Brain microvascular endothelial cell (primary cell): ENCODE measurements around the gene CDCA3.

Experiments used
- DNase-seq: peaks from one replicate; pipeline ENCODE4 v3.0.0-alpha.2; 2020
- H3K27ac ChIP-seq: fragments of 250-450 bp; sonication (Bioruptor Pico); 2 replicates; pipeline ENCODE4 v1.5.1; 2020; ENCODE audit warnings: mild to moderate bottlenecking, moderate library complexity
- H3K27me3 ChIP-seq: fragments of 250-450 bp; sonication (Bioruptor Pico); replicated peaks from 2 replicates; pipeline ENCODE4 v1.5.1; 2020; ENCODE audit warnings: mild to moderate bottlenecking
- H3K36me3 ChIP-seq: fragments of 250-450 bp; sonication (Bioruptor Pico); replicated peaks from 2 replicates; pipeline ENCODE4 v1.5.1; 2020; ENCODE audit warnings: mild to moderate bottlenecking
- H3K4me3 ChIP-seq: 2 replicates; pipeline ENCODE4 v1.5.1; 2011; ENCODE audit warnings: low read depth, mild to moderate bottlenecking, control low read depth, low read length, moderate library complexity
- in situ Hi-C: cut with HindIII; loops from 2 replicates; pipeline ENCODE4 v1.10.0; 2017; ENCODE audit warnings: low sequenced_read_pairs, low pct_ligation_motif_present
- TF ChIP-seq, protein P1 (sequence below): IDR thresholded peaks from 2 replicates; pipeline ENCODE4 v1.5.1; 2011; ENCODE audit warnings: low read depth, mild to moderate bottlenecking, moderate library complexity, low read length, control low read depth, inconsistent platforms; ENCODE audit errors: missing control alignments

CDCA3 gene

DNA sequence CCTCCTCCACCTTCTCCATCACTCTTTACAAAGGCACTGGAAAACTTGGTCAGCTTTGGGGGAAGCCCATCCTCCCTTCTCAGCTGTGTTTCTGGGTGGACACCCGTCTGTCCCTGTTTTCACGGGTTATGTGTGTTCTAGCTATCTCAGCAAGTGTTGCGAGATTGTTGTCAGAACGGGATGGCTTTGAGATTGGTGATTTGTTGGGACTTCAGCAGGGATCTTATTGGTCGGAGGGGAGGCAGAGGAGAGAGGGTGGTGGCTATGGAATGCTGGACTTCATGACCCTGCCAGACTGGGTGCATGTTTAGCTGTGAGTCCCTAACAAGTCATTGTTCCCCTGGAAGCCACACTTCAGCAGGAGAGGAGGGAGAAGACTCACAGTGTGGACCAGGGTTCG is 3.0 kb upstream of the CDCA3 start:
- Histone ChIP-seq H3K36me3 (peaks cover 25% of the 10 kb centered on the region), H3K27me3 (no peaks in the 10 kb centered on the region), H3K4me3 (no peak overlapping the region), H3K27ac (no peak overlapping the region)
- TF ChIP-seq, protein P1, sequence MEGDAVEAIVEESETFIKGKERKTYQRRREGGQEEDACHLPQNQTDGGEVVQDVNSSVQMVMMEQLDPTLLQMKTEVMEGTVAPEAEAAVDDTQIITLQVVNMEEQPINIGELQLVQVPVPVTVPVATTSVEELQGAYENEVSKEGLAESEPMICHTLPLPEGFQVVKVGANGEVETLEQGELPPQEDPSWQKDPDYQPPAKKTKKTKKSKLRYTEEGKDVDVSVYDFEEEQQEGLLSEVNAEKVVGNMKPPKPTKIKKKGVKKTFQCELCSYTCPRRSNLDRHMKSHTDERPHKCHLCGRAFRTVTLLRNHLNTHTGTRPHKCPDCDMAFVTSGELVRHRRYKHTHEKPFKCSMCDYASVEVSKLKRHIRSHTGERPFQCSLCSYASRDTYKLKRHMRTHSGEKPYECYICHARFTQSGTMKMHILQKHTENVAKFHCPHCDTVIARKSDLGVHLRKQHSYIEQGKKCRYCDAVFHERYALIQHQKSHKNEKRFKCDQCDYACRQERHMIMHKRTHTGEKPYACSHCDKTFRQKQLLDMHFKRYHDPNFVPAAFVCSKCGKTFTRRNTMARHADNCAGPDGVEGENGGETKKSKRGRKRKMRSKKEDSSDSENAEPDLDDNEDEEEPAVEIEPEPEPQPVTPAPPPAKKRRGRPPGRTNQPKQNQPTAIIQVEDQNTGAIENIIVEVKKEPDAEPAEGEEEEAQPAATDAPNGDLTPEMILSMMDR: no peak
- DNase-seq: no peak
- in situ Hi-C loops: no loop called here

DNA sequence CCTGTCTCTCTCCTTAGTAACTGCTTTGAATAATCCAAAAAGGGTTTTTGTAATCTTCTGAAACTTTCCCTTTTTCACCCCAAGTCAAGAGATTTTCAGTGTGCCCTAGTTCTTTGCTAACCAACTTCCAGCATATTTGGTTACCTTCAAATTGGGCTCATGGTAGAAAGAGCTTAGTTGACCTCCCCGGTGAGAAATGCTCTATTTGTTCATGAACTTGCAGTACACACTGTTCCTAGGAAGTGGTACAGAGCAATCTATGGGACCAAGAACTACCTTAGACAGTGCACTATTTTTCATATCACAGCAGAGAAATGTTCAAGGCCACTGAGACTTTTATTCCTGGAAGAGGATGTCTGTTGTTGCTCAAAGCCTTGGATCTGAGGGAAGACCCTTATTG is 2.5 kb upstream of the CDCA3 start:
- Histone ChIP-seq H3K27ac (peak overlapping the region; percentile 51), H3K36me3 (peaks cover 22% of the 10 kb centered on the region), H3K27me3 (no peaks in the 10 kb centered on the region), H3K4me3 (no peak overlapping the region)
- DNase-seq: no peak
- in situ Hi-C loops: no loop called here
- TF ChIP-seq, protein P1: no peak

DNA sequence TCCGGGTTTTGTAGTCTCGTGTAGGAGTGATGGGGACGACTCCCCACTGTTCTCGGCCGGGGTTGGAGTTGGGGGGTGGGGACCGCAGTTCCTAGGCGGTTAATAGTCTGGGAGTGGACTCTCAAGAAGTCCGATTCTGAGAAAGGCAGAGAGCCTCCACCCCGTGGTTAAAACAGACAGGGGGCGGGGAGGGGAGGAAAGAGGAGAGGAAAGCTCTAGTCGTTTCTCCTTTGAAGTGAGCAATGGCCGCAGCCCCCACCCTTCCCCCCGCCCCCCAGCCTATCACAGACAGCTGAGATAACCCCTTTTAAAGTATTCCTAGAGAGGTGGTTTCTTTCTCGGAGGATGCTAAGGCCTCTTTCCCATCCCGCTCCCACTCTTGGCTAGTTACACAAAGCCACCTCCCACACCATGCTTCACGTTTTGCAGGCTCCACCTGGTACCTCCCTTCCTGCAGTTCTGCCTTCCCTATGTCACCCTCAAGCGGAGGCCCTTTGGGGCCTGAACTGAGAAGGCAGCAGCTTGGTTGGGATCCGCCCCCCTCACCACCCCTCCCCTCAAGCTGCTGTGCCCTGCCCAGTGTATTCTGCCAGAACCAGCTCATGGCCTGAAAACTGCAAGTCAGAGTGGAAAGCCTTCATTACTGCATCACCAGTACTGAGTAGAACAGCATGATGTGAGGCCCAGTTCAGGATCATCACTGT is 1.7 kb upstream of the CDCA3 start:
- H3K27ac ChIP-seq: peak overlapping the region; percentile 51
- no peaks in the 10 kb centered on the region for H3K27me3 ChIP-seq
- TF ChIP-seq, protein P1: no peak
- peak; percentile 44 for DNase-seq
- H3K4me3 ChIP-seq: peak overlapping the region; percentile 94
- in situ Hi-C loops: no loop called here
- H3K36me3 ChIP-seq: peaks cover 17% of the 10 kb centered on the region

DNA sequence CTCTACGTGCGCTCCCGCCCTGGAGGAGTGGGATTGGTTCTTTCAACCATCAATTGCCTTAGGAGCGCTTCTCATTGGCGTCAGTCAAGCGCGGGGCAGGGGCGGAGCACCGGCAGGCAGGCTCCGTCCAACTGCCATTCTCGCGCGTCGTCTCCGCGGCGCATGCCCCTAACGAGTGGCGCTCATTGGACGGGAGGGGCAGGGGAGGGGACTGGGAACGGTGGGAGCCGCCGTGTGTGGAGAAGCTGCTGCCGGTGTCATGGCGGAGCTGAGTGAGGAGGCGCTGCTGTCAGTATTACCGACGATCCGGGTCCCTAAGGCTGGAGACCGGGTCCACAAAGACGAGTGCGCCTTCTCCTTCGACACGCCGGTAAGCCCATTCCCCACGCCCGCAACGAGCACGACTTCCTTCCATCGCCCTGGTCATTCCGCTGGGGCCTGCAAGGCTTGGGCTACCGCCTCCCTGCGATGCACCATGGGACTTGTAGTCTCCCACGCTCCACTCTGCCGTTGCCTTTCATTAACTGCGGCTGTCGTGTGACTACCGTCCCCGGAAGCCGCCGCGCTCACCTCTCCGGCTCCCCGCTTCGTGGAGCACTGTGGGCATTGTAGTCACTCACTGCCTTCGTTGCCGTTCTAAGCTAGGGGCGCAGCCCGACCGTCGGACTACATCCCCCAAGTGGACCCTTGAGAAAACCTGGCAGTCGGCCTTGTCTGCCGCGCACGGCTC is 1.0 kb upstream of the CDCA3 start, which contains the start of gene USP5:
USP5 (plus strand) TSS at position 230 of the 730 bp plus-strand sequence; CDS start at position 260, 30 bp downstream.
- Histone ChIP-seq H3K4me3 (peak within 1 kb of the TSS; percentile 94), H3K27ac (peak within 1 kb of the TSS; percentile 74), H3K27me3 (no peaks in the 10 kb centered on the region), H3K36me3 (peaks cover 10% of the 10 kb centered on the region)
- peak; percentile 100 for DNase-seq
- in situ Hi-C loops: no loop called here
- TF ChIP-seq, protein P1: no peak

DNA sequence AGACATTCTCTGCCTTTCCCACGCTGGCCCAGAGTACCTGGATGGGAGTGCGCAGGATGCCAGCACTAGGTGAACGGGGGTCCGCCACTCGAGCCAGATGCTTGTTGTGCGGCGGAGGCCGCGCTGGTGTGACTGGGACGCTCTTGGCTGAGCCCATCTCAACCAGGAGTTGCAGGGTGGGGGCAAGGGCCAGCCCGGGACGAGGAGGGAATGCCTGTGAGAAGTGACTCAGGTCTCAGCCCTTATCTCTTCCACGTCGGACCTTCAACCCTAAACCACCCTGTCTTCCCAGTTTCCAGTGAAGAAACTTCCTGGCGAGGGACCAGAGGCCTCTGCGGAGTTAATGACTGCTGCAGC is 312 bp downstream of the CDCA3 start:
- no peak for DNase-seq
- in situ Hi-C loops: no loop called here
- TF ChIP-seq, protein P1: no peak
- H3K27me3 ChIP-seq: no peaks in the 10 kb centered on the region
- peaks cover 12% of the 10 kb centered on the region for H3K36me3 ChIP-seq
- H3K27ac ChIP-seq: no peak overlapping the region
- peak overlapping the region; percentile 94 for H3K4me3 ChIP-seq
